AG08396 (cell line): Measurements from ENCODE around the gene GNLY.
"Not testable (repeated sequence)": the region's sequence is repeated elsewhere in the genome, so short reads cannot be mapped to it uniquely, and the experiment has no call there.

Source experiments
- DNase-seq: peaks from one replicate; pipeline ENCODE4 v3.0.0; 2012; ENCODE audit warnings: low spot score, mixed read lengths

The GNLY gene

GRCh38 chr2:85710687-85711577 is 16.8 kb downstream of the GNLY start:
- DNase-seq: peak; percentile 48

- no peak for DNase-seq
Observed at GRCh38 chr2:85711578-85712060, 17.5 kb downstream of the GNLY start.

- no peak for DNase-seq
Observed at GRCh38 chr2:85712336-85712735, 18.2 kb downstream of the GNLY start.

GRCh38 chr2:85712849-85713612 is 18.9 kb downstream of the GNLY start:
- peak; percentile 30 for DNase-seq

- no peak for DNase-seq
Observed at GRCh38 chr2:85713836-85714235, 19.7 kb downstream of the GNLY start.

- DNase-seq: not testable (repeated sequence)
Observed at GRCh38 chr2:85714421-85714820, 20.3 kb downstream of the GNLY start.

- no peak for DNase-seq
Observed at GRCh38 chr2:85714841-85715240, 20.7 kb downstream of the GNLY start.

- DNase-seq: no peak
Observed at GRCh38 chr2:85716346-85716914, 22.3 kb downstream of the GNLY start.

GRCh38 chr2:85717308-85718008 is 23.3 kb downstream of the GNLY start:
- DNase-seq: no peak

GRCh38 chr2:85718009-85718391 is 23.8 kb downstream of the GNLY start:
- no peak for DNase-seq

GRCh38 chr2:85718885-85719492 is 24.8 kb downstream of the GNLY start:
- no peak for DNase-seq

- DNase-seq: no peak
Observed at GRCh38 chr2:85719609-85720240, 25.6 kb downstream of the GNLY start.

GRCh38 chr2:85720533-85720932 is 26.4 kb downstream of the GNLY start:
- DNase-seq: no peak

- DNase-seq: no peak
Observed at GRCh38 chr2:85721641-85722040, 27.5 kb downstream of the GNLY start.

GRCh38 chr2:85722519-85722918 is 28.4 kb downstream of the GNLY start:
- no peak for DNase-seq

GRCh38 chr2:85723707-85724360 is 29.7 kb downstream of the GNLY start:
- peak; percentile 55 for DNase-seq

- DNase-seq: no peak
Observed at GRCh38 chr2:85724731-85725181, 30.6 kb downstream of the GNLY start.

GRCh38 chr2:85725451-85725850 is 31.3 kb downstream of the GNLY start:
- DNase-seq: no peak

- no peak for DNase-seq
Observed at GRCh38 chr2:85727798-85728197, 33.6 kb downstream of the GNLY start.

GRCh38 chr2:85728342-85728741 is 34.2 kb downstream of the GNLY start:
- no peak for DNase-seq
